Activated CD8-positive, alpha-beta memory T cell treated with anti-CD3 and anti-CD28 coated beads, Interleukin-2, amount 10 ng/mL, durations not matched to agents 7 days and 5 days (primary cell): Measurements from ENCODE around the gene NFE2L2. TPM values are rescaled to one million over a fixed set of nuclear protein-coding genes. Genes with fewer than 3 reads are reported as not detected.
"Not testable (repeated sequence)": the region's sequence is repeated elsewhere in the genome, so short reads cannot be mapped to it uniquely, and the experiment has no call there.

ENCODE experiments used
- ATAC-seq: fragments of 150-1000 bp; cut with Tn5 transposase; one replicate; pipeline ENCODE4 v1.10.0; 2021; ENCODE audit warnings: moderate library complexity
- CTCF ChIA-PET: fragments of 350-600 bp; sonication (Branson Sonifier 250); formaldehyde crosslinking; loops from one replicate; lab custom pipeline; 2021; ENCODE audit warnings: antibody characterized with exemption; lab: Charles Lee
- DNase-seq: peaks from one replicate; pipeline ENCODE4 v3.0.0-alpha.2; 2020
- H3K27ac Mint-ChIP-seq: one replicate; pipeline ENCODE4 v1.8.0; 2021; ENCODE audit warnings: mild to moderate bottlenecking, mixed read lengths
- H3K27me3 Mint-ChIP-seq: one replicate; pipeline ENCODE4 v1.8.0; 2021; ENCODE audit warnings: mixed read lengths
- H3K36me3 Mint-ChIP-seq: one replicate; pipeline ENCODE4 v1.8.0; 2021; ENCODE audit warnings: mild to moderate bottlenecking, mixed read lengths
- H3K4me1 Mint-ChIP-seq: one replicate; pipeline ENCODE4 v1.8.0; 2021; ENCODE audit warnings: mixed read lengths
- H3K4me3 Mint-ChIP-seq: one replicate; pipeline ENCODE4 v1.8.0; 2021; ENCODE audit warnings: mild to moderate bottlenecking, moderate library complexity, mixed read lengths
- H3K9me3 Mint-ChIP-seq: one replicate; pipeline ENCODE4 v1.8.0; 2022; ENCODE audit warnings: low read depth, mixed read lengths
- total RNA-seq, 2 experiments: library from RNA; stranded (reverse); gene quantifications; one replicate each; pipeline ENCODE4 v1.2.3, GENCODE V29; 2021

The NFE2L2 gene
- total RNA-seq: 10 to 100 TPM; 56.5 to 58.9 TPM

DNA sequence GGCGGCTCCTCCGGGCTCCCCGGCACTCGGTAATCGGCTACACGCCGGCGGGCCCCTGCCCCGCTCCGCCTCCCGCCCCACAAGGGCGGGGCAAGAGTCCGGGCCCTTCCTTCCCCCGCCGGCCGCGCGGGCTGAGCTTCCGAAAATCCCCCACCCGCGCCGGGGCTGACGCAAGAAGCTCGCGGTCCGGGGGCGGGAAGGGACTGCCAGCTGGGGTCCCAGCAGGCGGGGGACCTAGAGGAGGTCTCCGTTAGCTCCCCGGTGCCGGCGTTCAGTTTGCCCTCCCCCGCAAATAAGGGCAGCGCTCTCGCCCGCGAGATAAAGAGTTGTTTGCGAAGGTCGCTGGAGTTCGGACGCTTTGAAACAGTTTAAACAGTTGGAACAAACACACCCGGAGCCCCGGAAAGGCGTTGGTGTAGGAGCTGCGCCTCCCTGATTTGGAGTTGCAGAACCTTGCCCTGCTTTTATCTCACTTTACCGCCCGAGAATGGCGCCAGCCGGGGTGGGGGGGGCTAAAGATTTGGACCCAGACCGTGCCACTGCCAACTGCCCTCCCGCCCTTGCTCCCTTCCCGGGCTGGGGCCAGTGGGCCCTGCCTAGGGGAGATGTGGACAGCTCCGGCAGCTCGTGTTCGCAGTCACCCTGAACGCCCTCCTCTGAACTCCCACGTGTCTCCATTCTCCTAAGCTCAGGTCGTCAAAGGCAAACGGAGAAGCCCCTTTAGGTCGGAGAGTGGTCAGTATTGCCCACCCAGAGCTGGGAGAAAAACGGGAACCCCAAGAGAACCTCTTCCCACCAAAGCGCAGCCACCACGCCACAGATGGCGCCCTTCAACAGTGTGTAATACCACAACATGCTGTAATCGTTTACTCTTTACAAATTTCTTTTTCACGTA, at the start of gene NFE2L2:
Gene NFE2L2, minus strand, starts transcription at position 35 of the 895 bp plus-strand sequence. CDS start 151 bp downstream, outside the sequence.
- ATAC-seq: peak; percentile 77
- CTCF ChIA-PET: interaction anchor here (0.7 to 12.8 kb wide), 22 partner anchors 8 to 612 kb away, joined by 3 to 314 read pairs (median 6); partner anchors contain the start of genes AGPS and HNRNPA3
- no peaks in the 10 kb centered on the region for H3K27me3 Mint-ChIP-seq

DNA sequence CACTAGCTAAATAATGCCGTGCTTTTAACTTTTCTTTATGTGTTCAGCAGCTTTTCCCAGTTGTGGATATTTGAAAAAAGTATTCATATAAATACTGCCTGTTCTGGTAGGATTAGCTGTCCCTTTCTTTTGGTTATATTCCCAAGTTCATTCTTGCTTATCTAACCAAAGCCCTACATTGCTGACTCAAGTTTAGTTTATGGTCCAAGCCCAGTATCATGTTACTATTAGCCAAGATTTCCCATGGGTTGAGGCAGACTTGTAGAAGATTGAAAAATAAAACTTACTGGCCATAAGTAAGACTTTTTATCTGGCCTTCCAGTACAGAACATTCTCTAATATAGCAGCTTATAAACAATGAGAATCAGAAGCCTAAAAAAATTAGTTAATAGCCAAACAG, 49.7 kb upstream of the NFE2L2 start:
- Mint-ChIP-seq H3K4me1 (peaks cover 18% of the 10 kb centered on the region), H3K36me3 (peaks cover 3% of the 10 kb centered on the region), H3K4me3 (no peak overlapping the region), H3K9me3 (no peaks in the 10 kb centered on the region), H3K27me3 (no peaks in the 10 kb centered on the region), H3K27ac (no peak overlapping the region)
- DNase-seq: no peak
- ATAC-seq: no peak
- CTCF ChIA-PET: interaction anchor here (0.9 to 1.6 kb wide), 2 partner anchors 21 to 149 kb away, joined by 5 read pairs; no protein-coding TSS in a partner anchor

More for the DNA sequence above, at the start of gene NFE2L2:
- no peaks in the 10 kb centered on the region for H3K9me3 Mint-ChIP-seq
- peaks cover 46% of the 10 kb centered on the region for H3K4me1 Mint-ChIP-seq
- peaks cover 34% of the 10 kb centered on the region for H3K36me3 Mint-ChIP-seq
- peak within 1 kb of the TSS; percentile 97 for H3K4me3 Mint-ChIP-seq
- H3K27ac Mint-ChIP-seq: peak within 1 kb of the TSS; percentile 98
- peak; percentile 94 for DNase-seq

DNA sequence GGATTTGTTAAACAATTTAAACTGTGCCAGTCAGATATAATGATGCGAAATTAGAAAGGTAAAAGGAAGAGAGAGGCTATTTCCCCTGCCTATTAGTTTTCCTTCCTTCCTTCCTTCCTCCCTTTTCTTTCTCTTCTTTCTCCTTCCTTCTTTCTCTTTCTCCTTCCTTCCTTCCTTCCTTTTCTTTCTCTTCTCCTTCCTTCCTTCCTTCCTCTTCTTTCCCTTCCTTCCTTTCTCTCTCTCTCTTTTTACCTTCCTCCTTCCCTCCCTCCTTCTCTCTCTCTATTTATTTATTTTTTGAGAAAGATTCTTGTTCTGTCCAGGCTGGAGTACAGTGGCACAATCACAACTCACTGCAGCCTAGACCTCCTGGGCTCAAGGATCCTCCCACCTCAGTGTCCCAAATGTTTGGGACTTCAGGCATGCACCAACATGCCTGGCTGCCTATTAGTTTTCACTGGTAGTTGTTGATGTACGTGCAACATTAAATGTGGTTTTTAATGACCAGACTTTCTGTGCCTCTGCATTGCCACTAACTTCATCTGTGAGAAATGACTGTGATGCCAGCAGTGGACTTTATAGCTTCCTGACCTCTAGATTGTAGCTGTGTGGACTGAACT, 48.7 kb upstream of the NFE2L2 start:
- Mint-ChIP-seq H3K27ac (no peak overlapping the region), H3K4me3 (no peak overlapping the region), H3K9me3 (no peaks in the 10 kb centered on the region), H3K36me3 (peaks cover 3% of the 10 kb centered on the region), H3K27me3 (no peaks in the 10 kb centered on the region), H3K4me1 (peaks cover 20% of the 10 kb centered on the region)
- CTCF ChIA-PET: interaction anchor here (0.9 to 1.6 kb wide), 3 partner anchors 50 to 149 kb away, joined by 3 to 5 read pairs (median 4); no protein-coding TSS in a partner anchor
- DNase-seq (no peak), ATAC-seq (no peak)

DNA sequence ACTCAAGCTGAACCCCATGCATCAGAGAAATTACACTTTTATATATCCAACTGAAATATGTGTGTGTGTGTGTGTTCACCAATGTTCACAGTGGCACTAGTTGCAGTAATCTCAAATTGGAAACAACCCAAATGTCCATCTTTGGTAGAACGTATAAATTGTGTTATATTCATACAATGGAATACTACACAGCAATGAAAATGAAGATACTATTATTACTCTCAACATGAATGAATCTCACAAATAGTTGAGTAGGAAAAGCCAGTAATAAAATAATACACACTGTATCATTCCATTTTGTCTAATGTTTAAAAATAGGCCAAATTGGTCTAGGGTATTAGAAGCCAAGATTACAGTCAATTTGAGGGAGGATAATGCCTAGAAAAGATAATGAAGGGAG, 48.0 kb upstream of the NFE2L2 start:
- Mint-ChIP-seq H3K9me3 (no peaks in the 10 kb centered on the region), H3K4me1 (peaks cover 24% of the 10 kb centered on the region), H3K4me3 (no peak overlapping the region), H3K27me3 (no peaks in the 10 kb centered on the region), H3K36me3 (peaks cover 6% of the 10 kb centered on the region), H3K27ac (no peak overlapping the region)
- DNase-seq (no peak), ATAC-seq (no peak)
- CTCF ChIA-PET: interaction anchor here (0.9 to 1.6 kb wide), 2 partner anchors 49 to 148 kb away, joined by 3 to 4 read pairs; no protein-coding TSS in a partner anchor

DNA sequence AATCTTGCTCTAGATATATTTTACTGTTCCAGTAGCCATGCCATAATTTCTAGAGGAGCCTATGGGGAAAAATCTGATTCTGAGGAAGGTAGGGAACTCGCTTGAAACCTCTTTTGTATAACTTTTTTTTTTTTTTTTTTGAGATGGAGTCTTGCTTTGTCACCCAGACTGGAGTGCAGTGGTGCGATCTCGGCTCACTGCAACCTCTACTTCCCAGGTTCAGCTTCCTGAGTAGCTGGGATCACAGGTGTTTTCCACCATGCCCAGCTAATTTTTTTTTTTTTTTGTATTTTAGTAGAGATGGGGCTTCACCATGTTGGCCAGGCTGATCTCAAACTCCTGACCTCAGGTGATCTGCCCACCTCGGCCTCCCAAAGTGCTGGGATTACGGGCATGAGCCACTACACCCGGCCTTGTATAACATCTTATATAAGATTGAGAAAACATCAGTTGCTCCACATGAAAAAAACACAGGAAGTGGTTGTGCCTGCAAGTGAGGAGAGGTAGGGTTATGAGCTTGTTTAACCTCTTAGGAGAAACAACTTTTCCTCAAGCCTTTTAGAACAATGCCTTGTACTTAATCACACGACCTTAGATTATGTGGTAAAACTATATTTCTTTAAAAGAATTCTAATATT, 45.3 kb upstream of the NFE2L2 start:
- ATAC-seq: peak; percentile 57
- Mint-ChIP-seq H3K27ac (peak overlapping the region; percentile 64), H3K4me1 (peaks cover 32% of the 10 kb centered on the region)
- not testable (repeated sequence) for H3K4me3 Mint-ChIP-seq, H3K36me3 Mint-ChIP-seq, H3K9me3 Mint-ChIP-seq, H3K27me3 Mint-ChIP-seq
- DNase-seq: peak; percentile 49
- CTCF ChIA-PET: interaction anchor here (0.8 to 2.1 kb wide), 12 partner anchors 14 to 145 kb away, joined by 3 to 7 read pairs (median 3); partner anchors contain the start of gene NFE2L2

DNA sequence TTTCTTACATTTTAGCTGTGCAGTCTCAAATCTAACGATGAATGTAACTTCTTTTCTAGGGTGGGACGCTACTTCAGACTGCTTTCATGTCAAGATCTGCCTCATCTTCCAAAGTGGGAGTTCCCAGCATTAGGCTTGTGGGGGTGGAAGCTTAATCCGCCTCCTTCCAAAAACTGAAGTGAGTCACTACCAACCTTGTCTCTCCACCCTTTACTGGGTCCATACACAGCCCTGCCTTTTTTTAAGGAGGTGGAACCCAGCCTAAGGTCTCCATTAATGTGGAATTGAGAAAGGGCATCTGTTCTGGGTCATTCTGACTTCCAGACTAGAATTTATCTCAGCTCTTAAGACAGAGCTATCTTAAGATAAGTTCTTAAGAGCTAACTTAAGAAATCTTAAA, 42.0 kb upstream of the NFE2L2 start:
- DNase-seq (no peak), ATAC-seq (no peak)
- H3K9me3 Mint-ChIP-seq: no peaks in the 10 kb centered on the region
- no peaks in the 10 kb centered on the region for H3K27me3 Mint-ChIP-seq
- H3K4me3 Mint-ChIP-seq: no peak overlapping the region
- peaks cover 27% of the 10 kb centered on the region for H3K4me1 Mint-ChIP-seq
- H3K27ac Mint-ChIP-seq: no peak overlapping the region
- CTCF ChIA-PET: interaction anchor here (1.4 to 1.9 kb wide), 2 partner anchors 142 to 158 kb away, joined by 4 read pairs; no protein-coding TSS in a partner anchor
- peaks cover 6% of the 10 kb centered on the region for H3K36me3 Mint-ChIP-seq

DNA sequence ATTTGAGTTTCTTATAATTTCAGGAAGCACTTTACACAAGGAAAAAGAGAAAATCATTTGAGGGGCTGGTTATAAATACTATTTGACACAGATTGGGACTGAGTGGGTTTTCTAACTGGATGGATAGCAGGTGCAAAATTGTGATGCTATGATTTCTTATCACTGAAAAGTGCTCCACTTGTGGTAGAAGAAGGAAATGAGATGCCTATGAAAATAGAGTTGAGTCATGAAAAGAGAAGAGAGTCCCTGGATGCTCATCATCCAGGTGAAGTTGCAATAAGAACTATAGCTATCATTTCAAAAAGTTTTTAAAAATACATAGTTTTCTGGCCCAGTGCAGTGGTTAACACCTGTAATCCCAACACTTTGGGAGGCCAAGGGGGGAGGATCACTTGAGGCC, 39.4 kb upstream of the NFE2L2 start:
- no peak for DNase-seq
- H3K9me3 Mint-ChIP-seq: no peaks in the 10 kb centered on the region
- H3K36me3 Mint-ChIP-seq: peaks cover 8% of the 10 kb centered on the region
- ATAC-seq: no peak
- peaks cover 12% of the 10 kb centered on the region for H3K4me1 Mint-ChIP-seq
- H3K27ac Mint-ChIP-seq: no peak overlapping the region
- H3K27me3 Mint-ChIP-seq: no peaks in the 10 kb centered on the region
- CTCF ChIA-PET: interaction anchor here (1.4 to 1.9 kb wide), 2 partner anchors 10 to 15 kb away, joined by 3 to 4 read pairs; no protein-coding TSS in a partner anchor
- H3K4me3 Mint-ChIP-seq: no peak overlapping the region

DNA sequence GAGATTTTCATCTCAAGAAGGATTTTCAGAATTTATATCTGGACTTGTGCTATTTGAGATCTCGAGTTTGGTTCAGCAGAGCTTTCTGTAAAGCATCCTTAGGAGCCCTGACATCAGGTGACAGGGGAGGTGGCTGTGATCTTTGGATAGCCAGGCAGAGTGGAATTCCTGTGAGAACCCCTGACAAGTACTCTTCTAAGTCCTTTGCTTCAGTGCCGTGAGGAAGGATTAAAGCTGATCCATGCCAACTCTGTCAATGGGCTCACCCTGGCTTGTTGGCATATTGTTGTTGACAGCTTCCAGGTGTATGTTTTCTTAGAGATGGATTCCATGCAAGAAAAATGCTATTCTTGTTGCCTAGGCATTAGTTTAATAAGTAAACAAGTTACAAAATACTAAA, 38.0 kb upstream of the NFE2L2 start:
- Mint-ChIP-seq H3K4me1 (peaks cover 13% of the 10 kb centered on the region), H3K9me3 (no peaks in the 10 kb centered on the region), H3K27me3 (no peaks in the 10 kb centered on the region), H3K27ac (no peak overlapping the region), H3K36me3 (peaks cover 5% of the 10 kb centered on the region), H3K4me3 (no peak overlapping the region)
- no peak for DNase-seq
- CTCF ChIA-PET: interaction anchor here (1.0 kb wide), 1 partner anchor 39 kb away, joined by 3 read pairs; no protein-coding TSS in a partner anchor
- no peak for ATAC-seq

DNA sequence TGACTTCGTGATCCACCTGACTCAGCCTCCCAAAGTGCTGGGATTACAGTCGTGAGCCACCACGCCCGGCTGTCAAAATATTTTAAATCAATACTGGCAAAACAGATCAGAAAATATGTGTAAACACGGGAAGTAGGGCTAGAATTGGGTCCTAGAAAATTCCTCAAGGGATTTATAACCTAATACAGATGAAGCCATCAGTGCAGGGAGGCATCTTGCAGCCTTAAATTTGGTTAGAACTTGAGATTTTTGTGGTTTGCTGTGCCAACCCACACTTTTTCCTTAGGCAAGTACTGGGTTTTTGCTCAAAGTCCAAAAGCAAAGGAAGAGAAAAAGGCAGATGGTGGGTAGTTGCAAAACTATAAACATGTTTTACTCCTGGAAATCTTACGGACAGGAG, 33.7 kb upstream of the NFE2L2 start:
- H3K27me3 Mint-ChIP-seq: no peaks in the 10 kb centered on the region
- peaks cover 19% of the 10 kb centered on the region for H3K4me1 Mint-ChIP-seq
- no peak for DNase-seq
- peaks cover 2% of the 10 kb centered on the region for H3K36me3 Mint-ChIP-seq
- H3K9me3 Mint-ChIP-seq: no peaks in the 10 kb centered on the region
- CTCF ChIA-PET: no interaction called here
- no peak for ATAC-seq
- no peak overlapping the region for H3K4me3 Mint-ChIP-seq
- no peak overlapping the region for H3K27ac Mint-ChIP-seq

DNA sequence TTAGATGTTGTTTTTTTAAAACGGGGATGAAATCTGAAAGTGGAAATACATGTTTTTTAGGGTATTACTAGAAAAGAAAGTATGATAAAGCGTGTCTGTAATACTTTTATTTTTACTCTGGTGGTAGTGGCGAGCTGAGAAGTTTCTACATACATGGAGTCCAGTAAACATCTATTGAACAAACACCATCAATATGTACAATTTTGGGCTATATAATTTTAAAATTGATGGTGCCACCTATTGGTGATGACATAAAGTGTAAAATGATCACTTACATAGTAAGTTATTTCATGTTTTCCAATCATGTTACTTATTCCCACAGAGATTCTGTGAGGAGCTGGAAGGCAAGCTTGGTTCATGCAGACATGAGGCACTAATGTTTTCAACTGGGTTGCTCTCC, 31.5 kb upstream of the NFE2L2 start:
- Mint-ChIP-seq H3K9me3 (no peaks in the 10 kb centered on the region), H3K4me1 (peaks cover 36% of the 10 kb centered on the region), H3K36me3 (peaks cover 2% of the 10 kb centered on the region), H3K4me3 (no peak overlapping the region), H3K27me3 (no peaks in the 10 kb centered on the region), H3K27ac (peak overlapping the region; percentile 39)
- CTCF ChIA-PET: interaction anchor here (0.7 to 18.6 kb wide), 16 partner anchors 10 to 139 kb away, joined by 3 to 314 read pairs (median 6); partner anchors contain the start of gene NFE2L2
- ATAC-seq (peak; percentile 63), DNase-seq (no peak)

DNA sequence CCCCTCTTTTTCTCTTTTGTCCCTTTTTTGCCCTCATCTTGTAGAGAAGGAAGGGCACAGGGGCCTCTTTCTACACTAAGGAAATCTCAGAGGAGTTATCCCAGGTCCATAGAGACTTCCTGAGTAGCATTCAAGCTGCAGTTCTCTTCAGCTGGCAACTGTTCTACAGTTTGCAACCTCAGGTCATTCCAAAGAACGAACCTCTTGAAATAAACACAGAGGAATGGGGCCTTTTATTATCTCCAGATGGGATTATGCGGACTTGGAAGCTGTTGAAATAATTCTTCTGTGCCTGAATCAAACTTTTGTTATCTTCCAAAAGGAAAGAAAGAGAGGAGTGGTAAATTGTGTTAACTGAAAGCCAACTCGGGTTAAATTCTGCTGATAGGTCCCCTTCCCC, 31.0 kb upstream of the NFE2L2 start:
- Mint-ChIP-seq H3K4me3 (no peak overlapping the region), H3K27me3 (no peaks in the 10 kb centered on the region), H3K36me3 (no peaks in the 10 kb centered on the region), H3K27ac (no peak overlapping the region), H3K4me1 (peaks cover 40% of the 10 kb centered on the region), H3K9me3 (no peaks in the 10 kb centered on the region)
- ATAC-seq: no peak
- CTCF ChIA-PET: interaction anchor here (0.7 to 18.6 kb wide), 13 partner anchors 9 to 131 kb away, joined by 3 to 314 read pairs (median 7); partner anchors contain the start of gene NFE2L2
- DNase-seq: no peak

DNA sequence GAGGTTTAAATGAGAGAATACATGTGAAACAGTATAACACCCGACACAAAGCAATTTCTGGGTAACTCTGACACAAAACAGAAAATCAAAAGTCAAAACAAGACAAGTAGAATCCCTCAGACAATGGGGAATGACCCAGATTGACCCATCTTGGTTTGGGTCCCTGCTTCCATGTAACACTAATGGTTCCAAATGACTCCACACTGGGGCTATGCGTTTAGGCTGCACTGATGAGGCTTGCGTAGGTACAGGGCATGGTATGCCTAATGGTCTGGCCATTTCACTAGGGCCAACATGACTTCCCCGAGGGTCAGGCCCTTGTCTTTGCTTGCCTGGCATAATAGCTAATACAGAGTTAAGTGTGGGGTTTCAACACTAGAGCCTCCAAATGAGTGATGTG, 27.2 kb upstream of the NFE2L2 start:
- Mint-ChIP-seq H3K9me3 (no peaks in the 10 kb centered on the region), H3K4me3 (no peak overlapping the region), H3K4me1 (peaks cover 54% of the 10 kb centered on the region), H3K36me3 (peaks cover 2% of the 10 kb centered on the region), H3K27ac (peak overlapping the region; percentile 55), H3K27me3 (no peaks in the 10 kb centered on the region)
- peak; percentile 25 for ATAC-seq
- CTCF ChIA-PET: interaction anchor here (1.2 to 18.6 kb wide), 5 partner anchors 19 to 128 kb away, joined by 3 to 314 read pairs (median 9); partner anchors contain the start of gene NFE2L2
- peak; percentile 48 for DNase-seq
